B cell (primary cell): ENCODE results near the gene CD52.

Experiments
- CTCF ChIP-seq: fragments of 200-600 bp; IDR thresholded peaks from one replicate; pipeline ENCODE4 v1.8.0; 2022; ENCODE audit warnings: antibody characterized with exemption, mild to moderate bottlenecking
- EZH2 ChIP-seq: IDR thresholded peaks from 2 replicates; pipeline ENCODE4 v1.6.1; 2012; ENCODE audit warnings: borderline replicate concordance, low read depth, mild to moderate bottlenecking, moderate library complexity, low read length; ENCODE audit not compliant: insufficient read depth, poor library complexity, severe bottlenecking

DNA sequence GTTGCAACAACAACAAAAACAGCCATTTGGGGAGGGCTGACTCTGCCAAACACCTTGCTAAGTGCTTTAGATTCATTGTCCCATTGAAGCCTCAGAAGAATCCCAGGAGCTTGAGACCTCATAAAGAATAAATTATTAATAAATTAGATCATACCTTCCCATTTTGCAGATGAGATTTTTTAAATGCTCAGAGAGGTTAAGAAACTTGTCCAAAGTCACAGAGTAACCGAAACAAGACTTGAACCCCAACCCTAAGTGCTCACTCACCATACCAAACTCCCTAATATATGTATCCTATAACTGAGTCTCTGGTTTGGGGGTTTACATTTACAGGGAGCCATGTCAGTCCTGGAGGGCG lies 32.6 kb downstream of the CD52 start:
- TF ChIP-seq CTCF (no peak), EZH2 (no peak)
